GM10266 (cell line): Measurements from ENCODE around the gene AKAP6.
"Not testable (repeated sequence)": the region's sequence is repeated elsewhere in the genome, so short reads cannot be mapped to it uniquely, and the experiment has no call there.

Experiments
- DNase-seq: peaks from one replicate; pipeline ENCODE4 v3.0.0; 2012; ENCODE audit errors: extremely low spot score
- TF ChIP-seq, protein P1 (sequence below): IDR thresholded peaks from 2 replicates; pipeline ENCODE4 v1.5.1; 2012; ENCODE audit warnings: mild to moderate bottlenecking, low read depth; ENCODE audit not compliant: control insufficient read depth, insufficient read depth; ENCODE audit errors: missing control alignments

AKAP6 gene

DNA sequence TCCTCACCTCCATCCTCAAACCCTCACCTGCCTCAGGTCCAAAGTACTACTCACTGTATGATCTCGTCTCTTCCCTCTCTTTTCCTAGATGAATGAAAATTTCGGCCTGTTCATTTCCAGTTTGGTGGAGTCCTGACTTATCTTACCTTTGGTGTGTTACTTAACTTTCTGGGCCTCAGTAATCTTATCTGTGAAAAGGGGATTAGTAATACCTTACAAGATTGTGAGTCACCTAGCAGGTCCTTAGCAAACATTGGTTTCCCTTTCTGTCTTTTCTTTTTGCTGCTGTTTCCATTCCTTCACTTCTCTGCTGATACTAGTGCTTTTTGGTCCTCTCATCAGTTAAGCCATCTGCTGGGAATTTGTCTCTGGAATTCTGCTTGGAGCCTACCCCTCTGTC lies 52.8 kb downstream of the AKAP6 start:
- TF ChIP-seq, protein P1, sequence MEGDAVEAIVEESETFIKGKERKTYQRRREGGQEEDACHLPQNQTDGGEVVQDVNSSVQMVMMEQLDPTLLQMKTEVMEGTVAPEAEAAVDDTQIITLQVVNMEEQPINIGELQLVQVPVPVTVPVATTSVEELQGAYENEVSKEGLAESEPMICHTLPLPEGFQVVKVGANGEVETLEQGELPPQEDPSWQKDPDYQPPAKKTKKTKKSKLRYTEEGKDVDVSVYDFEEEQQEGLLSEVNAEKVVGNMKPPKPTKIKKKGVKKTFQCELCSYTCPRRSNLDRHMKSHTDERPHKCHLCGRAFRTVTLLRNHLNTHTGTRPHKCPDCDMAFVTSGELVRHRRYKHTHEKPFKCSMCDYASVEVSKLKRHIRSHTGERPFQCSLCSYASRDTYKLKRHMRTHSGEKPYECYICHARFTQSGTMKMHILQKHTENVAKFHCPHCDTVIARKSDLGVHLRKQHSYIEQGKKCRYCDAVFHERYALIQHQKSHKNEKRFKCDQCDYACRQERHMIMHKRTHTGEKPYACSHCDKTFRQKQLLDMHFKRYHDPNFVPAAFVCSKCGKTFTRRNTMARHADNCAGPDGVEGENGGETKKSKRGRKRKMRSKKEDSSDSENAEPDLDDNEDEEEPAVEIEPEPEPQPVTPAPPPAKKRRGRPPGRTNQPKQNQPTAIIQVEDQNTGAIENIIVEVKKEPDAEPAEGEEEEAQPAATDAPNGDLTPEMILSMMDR, result no peak
- DNase-seq, result no peak

DNA sequence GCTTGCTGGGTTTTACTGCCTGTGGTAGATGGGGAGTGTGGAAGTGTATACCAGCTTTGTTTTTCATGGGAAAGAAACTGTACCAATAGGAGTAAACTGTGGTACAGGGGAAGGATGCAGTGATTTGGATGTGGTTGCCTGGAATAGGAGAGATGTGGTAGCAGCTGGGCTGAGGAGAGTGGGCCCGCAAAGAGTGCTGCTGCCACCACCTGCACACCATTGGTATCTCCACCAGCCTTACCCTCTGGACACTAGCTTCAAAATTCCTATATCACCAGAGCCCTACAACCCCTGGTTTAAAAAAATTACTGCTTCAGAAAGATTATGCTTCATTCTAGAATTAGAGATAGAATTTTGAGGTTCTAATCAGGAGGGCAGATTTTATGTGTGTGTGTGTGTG lies 53.6 kb downstream of the AKAP6 start:
- TF ChIP-seq, protein P1, result no peak
- no peak for DNase-seq

DNA sequence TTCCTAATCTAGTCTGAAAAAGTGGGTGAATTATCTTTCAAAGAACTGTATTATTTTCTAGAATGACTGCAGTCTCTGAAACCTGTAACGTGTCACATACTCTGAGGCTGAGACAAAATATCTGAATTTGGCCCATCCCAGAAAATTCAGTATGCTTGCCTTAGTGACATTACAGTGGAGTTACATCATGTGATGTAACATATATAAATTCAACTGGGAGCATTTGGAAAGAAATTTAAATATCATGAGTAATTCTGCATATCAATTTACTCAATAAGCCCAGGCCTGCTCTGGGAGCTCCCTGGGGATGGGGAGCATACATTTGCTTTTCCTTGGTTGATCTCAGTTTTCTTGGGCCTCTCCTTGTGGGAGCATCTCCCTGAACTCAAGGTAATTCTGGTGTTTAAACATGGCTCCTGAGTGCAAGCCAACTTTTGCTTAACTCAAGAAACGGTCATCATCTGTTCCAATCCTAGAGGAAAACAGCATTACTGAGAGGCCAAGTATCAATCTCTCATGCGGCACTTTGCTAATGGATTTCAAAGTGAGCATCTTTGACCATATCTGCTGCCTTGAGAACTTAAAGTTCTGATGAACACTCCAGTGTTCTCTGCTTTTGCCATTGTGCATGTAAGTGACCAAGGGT lies 54.4 kb downstream of the AKAP6 start:
- TF ChIP-seq, protein P1, result no peak
- no peak for DNase-seq

DNA sequence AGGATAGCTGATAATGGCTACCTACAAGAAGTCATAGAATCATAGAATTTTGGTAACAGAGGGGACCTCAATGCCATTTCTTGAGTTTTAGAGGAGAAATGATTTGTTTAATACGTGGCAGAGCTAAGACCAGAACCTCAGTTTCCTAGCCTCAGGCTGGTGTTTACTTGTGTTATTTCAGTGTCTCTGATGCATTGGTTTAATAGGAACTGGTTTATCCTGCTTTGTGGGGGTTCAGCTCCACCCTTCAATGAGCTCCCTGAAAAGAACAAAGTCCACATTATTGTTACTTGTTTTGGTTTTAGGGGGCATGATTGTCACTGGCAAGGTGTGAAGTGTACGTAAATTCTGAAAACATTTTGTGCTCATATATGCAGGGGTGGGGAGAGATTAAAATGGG lies 55.4 kb downstream of the AKAP6 start:
- no peak for DNase-seq
- TF ChIP-seq, protein P1, result no peak

DNA sequence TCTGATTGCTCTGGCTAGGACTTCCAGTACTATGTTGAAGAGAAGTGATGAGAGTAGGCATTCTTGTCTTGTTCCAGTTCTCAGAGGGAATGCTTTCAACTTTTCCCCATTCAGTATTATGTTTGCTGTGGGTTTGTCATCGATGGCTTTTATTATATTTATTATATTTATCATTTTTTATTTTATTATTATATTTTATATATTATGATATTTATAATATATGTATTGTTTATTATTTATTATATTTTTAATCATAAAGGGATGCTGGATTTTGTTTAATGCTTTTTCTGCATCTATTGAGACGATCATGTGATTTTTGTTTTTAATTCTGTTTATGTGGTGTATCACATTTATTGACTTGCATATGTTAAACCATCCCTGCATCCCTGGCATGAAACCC lies 58.2 kb downstream of the AKAP6 start:
- DNase-seq, result not testable (repeated sequence)

DNA sequence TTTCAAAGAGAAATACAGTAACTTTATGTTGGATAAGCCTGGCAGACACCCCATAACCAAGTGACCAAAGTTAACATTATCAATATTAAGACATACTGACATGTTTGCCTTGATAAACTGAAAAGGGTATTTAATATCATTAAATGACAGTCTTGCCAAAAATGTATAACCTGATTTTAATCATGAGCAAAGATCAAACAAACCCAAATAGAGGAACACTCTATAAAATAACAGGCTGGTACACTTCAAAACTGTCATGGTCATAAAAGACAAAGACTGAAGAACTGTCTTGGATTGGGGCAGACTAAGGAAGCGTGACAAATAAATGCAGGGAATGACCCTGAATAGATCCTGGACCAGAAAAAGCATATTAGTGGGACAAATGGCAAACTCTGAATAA lies 64.0 kb downstream of the AKAP6 start:
- TF ChIP-seq, protein P1, result no peak
- no peak for DNase-seq

DNA sequence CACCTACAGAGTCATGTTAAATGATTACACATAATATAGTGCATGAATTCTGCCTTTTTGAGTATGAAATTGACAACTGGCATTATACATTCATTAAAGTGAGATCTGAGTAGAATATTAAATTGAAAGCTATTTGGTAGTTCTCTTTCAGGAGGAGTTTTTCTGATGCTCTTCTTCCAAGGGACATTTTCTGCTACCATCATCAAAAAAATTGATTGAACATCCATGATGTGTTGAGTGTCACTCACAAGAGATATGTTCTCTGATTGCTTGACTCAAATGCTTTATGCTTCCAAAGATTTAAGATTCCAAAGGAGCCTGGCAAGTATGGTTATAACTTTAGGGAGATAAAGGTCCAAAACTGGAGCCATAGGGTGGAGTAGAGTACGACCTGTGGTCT lies 64.9 kb downstream of the AKAP6 start:
- no peak for DNase-seq
- TF ChIP-seq, protein P1, result no peak

DNA sequence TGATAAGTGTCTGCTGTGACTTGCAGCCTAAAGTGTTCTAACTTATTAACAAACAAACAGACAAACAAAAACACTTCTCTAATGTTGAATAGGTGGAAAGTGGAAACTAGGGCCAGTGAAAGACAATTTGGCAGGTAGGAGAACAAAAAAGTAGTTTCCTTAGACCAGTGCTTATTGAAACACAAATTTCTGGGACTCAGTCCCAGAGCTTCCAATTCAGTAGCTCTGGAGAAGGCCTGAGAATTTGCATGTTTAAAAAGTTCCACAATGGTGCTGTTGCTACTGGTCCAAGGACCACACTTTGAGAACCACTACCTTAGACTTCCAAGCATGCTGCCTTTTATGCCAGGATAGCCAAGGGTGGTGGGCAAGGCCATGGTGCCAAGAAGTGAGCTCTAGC lies 67.8 kb downstream of the AKAP6 start:
- no peak for DNase-seq
- TF ChIP-seq, protein P1, result no peak
